GM21526 (cell line): ENCODE data around the gene LRRTM4.

Experiments used
- ATAC-seq: cut with Tn5 transposase; IDR thresholded peaks from one replicate; pipeline ENCODE4 v1.9.1; 2021; ENCODE audit warnings: moderate library complexity; ENCODE audit not compliant: unreplicated experiment, low FRiP score

Gene LRRTM4

GRCh38 chr2:77479895-77480294 is 42.3 kb downstream of the LRRTM4 start:
- ATAC-seq = no peak

GRCh38 chr2:77479395-77479794 is 42.8 kb downstream of the LRRTM4 start:
- ATAC-seq = no peak

DNA sequence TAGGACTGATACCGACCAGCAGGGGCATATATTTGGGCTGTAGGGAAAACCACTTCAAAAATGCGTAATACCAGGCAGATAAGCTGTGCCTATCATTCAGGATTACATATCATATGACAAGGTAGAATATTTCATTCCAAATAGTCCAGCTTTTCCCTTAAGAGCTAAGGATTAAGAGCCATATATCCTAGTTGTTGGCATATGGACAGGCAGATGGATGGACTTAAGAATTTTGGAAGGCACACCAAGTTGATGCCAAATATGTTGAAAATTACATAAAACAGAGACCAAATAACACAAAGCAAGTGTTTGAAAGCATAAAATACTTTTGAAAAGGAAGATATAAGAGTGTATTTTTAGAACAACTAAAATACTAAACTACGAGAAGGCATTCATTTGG is 52.1 kb downstream of the LRRTM4 start:
- no peak for ATAC-seq

- ATAC-seq = no peak
Measured at GRCh38 chr2:77469106-77469505, 53.1 kb downstream of the LRRTM4 start.

DNA sequence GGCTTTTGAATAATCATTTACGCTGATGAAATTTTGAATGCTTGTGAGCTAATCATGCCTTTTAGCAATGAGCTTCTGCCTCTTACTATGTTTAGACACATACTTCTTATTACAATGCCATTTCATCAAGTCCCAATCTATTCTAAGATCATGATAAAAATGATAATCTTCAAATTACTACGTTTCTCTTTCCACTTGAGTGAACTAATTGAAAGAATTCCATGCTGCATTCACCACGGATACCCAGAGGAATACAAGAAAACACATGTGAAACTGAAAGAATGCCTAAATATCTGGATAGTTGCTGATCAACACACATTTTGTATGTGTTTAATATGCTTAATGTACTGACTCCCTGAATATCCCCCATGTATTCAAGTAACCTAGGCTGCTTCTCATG is 62.3 kb downstream of the LRRTM4 start:
- ATAC-seq = no peak

- ATAC-seq = no peak
Measured at GRCh38 chr2:77458216-77458615, 64.0 kb downstream of the LRRTM4 start.

DNA sequence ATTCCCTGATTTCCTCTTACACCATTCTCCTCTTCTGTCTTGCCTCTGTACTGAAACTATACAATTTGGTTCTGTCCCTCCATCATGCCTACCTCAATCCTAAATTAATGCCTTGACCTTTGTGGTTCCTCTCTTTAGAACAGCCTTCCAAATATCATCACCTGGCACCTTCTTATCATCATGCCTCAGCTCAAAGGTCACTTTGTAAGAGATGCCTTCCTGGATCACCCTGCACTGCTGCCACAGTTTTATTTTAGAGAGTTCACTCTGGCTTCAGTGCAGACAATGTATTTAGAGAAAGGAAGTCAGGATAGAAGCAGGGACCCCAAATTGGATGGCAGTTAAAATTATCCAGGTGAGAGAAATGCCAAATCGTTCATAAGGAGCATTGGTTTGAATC is 64.5 kb downstream of the LRRTM4 start:
- no peak for ATAC-seq

DNA sequence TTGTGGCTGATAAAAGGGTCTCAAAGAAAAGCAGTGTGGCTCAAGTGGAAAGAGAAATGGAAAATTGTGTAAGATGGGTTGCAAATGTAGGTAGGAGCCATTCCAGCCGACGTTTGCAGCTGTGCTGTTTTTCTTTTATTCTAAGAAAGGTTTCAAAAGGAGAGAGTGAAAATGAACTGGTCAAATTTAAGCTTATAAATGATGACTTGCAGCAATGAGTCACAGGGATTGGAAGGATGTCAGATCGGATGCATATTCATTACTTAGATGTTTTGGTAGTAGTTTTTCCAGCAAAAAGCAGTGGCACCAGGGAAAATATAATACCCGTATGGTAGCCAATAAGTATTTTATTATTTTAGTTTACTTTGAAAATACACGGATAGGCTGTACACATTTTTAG is 79.1 kb downstream of the LRRTM4 start:
- ATAC-seq = no peak

- ATAC-seq = no peak
Measured at GRCh38 chr2:77434880-77435279, 87.3 kb downstream of the LRRTM4 start.

DNA sequence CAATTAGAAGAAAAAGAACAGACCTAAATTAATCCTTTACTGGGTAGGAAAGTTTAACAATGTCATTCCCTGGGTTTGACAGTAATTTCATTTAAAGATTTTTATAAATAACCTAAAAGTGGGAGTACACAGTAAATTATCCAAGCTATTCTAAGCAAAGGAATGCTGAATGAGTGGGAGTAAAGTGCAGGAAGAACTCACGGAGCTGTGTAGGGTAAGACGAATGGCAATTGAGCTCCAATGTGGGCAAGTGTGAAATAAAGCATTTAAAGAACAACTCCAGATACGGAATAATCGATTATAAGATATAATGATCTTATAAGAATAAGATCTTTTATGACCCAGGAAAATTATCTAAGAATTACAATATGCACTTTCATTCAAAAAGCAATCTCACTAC is 93.2 kb downstream of the LRRTM4 start:
- ATAC-seq = no peak

DNA sequence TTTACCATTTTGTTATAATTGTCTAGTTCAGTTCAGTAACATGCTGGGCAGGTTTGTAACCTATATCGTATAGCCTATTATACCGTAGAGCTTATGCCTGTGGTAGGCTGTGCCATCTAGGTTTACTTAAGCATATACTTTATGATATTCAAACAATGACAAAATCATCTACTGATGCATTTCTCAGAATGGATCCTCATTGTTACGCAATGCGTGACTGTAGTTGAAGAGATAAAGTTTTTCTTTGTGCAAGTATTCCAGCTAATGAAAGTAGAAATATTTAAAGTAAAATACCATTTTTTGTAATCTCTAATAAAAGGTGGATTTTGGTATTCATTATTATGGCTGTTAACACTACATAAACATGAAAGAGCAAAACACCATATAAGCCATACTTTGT is 100.2 kb downstream of the LRRTM4 start:
- no peak for ATAC-seq

DNA sequence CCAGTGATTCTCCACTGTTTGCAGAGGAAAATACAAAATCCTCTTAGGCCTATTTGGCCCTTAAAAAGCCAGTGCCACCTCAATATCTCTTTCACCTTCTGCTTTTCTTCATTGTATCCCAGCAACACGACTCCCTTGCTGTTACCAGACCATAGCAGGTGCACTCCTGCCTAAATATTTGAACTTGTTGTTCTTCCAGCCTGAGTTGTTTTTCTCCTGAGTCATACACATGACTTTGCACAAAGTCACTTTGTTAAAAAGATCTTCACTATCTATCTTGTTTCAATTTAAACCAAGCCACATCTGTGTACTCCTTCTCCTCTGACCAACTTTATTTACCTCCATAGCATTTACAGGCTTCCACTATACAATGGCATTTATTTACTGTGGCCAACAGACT is 103.6 kb downstream of the LRRTM4 start:
- no peak for ATAC-seq

DNA sequence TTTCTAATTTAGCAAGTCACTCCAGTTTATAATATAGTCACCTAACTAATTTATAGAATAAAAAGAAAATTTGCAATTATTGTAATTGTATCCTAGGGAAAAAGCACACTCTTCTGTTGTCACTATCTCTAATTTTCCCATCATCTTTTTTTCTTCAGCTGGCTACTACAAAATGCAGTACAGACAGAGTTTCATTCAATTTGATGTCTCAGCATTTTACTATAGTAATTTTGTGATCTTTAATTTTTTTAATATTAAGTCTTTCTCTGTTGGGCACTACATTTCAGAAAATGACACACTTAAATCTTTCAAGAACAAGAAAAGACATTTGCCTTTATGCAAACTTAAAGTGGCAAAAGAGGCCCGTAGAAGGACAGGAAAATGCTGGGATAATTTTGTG is 118.0 kb downstream of the LRRTM4 start:
- no peak for ATAC-seq

GRCh38 chr2:77398970-77399600 is 123.1 kb downstream of the LRRTM4 start:
- no peak for ATAC-seq

- ATAC-seq = no peak
Measured at GRCh38 chr2:77397763-77398162, 124.4 kb downstream of the LRRTM4 start.

GRCh38 chr2:77395011-77395410 is 127.2 kb downstream of the LRRTM4 start:
- no peak for ATAC-seq

GRCh38 chr2:77391119-77391518 is 131.1 kb downstream of the LRRTM4 start:
- no peak for ATAC-seq

GRCh38 chr2:77387324-77387723 is 134.9 kb downstream of the LRRTM4 start:
- ATAC-seq = no peak

DNA sequence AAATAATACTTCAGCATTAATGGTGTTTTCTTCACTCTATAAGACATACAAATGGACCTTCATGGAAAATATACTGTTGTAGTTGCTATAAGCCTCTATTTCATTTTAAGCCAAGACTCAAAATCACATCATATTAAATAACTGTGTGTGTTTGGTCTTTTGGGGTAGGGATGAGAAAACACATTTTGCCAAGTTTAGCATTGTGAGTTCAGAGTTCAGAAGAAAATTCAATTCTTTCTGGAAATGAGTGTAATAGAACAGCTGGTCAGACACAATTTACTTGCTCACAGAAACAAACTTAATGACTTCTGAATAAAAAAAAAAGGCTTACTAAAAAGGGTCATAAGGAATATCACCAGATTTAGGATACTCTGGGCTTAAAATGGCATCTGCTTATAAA is 149.5 kb downstream of the LRRTM4 start:
- no peak for ATAC-seq

- ATAC-seq = no peak
Measured at GRCh38 chr2:77370511-77370910, 151.7 kb downstream of the LRRTM4 start.

DNA sequence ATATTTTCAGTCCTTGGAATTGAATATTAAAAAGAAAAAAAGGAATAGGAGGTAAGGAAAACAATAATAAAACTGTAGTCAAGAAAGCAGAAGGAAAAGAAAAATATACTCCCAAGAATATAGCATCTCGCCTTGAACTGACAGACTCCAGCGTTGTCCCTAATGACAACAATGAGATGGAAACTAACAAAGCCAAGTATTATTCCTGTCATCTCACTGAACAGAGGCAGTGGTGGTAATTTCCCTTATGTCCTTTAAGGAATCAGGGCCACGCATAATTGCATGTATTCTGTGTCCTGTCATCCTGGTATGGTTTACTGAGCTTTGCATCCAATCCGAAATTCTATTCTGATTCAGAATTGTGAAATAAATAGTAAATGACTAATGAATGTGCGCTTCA is 158.9 kb downstream of the LRRTM4 start:
- no peak for ATAC-seq

DNA sequence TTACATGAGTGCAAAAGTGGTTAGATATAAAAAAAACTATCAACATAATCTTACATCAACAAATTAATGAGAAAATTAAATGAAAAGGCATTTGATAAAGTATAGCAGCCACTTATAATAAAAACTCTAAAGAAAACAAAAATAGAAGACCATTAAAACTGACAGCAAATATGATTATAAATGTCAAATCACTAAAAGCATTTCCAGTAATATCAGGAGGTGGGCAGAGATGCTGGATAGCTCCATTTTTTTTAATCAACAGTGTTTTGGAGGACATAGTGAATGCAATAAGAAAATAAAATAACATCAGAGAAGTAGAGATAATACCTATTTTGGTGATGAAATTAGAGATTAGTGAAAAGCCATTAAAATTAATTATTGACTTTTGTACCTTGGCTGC is 173.4 kb downstream of the LRRTM4 start:
- ATAC-seq = no peak

DNA sequence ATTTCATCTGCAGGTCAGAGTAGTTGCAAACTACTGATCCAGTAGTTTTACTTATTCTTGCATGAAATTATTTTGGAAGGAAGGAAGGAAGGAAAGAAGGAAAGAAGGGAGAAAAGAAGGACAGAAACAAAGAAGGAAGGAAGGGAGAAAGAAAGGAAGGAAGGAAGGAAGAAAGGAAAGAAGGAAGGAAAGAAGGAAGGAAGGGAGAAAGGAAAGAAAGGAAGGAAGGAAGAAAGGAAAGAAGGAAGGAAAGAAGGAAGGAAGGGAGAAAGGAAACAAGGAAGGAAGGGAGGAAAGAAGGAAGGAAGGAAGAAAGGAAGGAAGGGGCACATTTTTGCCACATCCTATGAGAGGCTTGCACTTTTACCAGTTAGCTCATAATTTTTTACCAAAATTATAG is 186.2 kb downstream of the LRRTM4 start:
- no peak for ATAC-seq
